ENCODE data around the gene SRP54.

Gene SRP54

DNA sequence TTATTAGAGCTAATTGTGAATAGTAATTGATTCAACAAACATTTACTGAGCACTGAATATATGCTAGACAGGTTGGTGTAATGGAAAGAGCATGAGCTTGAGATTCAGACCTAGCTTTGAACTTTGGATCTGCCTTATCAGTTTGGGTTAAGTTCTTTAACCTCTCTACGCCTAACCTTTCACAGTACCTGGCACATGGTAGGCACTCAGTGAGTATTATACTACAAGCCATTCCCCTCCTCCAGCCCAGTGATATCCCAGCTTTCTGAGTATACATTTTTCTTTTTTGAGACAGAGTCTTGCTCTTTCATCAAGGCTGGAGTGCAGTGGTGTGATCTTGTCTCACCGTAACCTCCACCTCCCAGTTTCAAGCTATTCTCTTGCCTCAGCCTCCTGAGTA, 95.3 kb downstream of the SRP54 start:
- TF ChIP-seq POLR2A (IDR thresholded peaks at IDR 0.05; ENCODE audit: extremely low read depth, insufficient read length): no peak
- TF ChIP-seq MYC (IDR thresholded peaks at IDR 0.05; ENCODE audit: low read depth, low read length): no peak
- TF ChIP-seq, protein P1, sequence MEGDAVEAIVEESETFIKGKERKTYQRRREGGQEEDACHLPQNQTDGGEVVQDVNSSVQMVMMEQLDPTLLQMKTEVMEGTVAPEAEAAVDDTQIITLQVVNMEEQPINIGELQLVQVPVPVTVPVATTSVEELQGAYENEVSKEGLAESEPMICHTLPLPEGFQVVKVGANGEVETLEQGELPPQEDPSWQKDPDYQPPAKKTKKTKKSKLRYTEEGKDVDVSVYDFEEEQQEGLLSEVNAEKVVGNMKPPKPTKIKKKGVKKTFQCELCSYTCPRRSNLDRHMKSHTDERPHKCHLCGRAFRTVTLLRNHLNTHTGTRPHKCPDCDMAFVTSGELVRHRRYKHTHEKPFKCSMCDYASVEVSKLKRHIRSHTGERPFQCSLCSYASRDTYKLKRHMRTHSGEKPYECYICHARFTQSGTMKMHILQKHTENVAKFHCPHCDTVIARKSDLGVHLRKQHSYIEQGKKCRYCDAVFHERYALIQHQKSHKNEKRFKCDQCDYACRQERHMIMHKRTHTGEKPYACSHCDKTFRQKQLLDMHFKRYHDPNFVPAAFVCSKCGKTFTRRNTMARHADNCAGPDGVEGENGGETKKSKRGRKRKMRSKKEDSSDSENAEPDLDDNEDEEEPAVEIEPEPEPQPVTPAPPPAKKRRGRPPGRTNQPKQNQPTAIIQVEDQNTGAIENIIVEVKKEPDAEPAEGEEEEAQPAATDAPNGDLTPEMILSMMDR (IDR thresholded peaks at IDR 0.05; ENCODE audit: low read depth, low read length): no peak
- TF ChIP-seq, protein P2, sequence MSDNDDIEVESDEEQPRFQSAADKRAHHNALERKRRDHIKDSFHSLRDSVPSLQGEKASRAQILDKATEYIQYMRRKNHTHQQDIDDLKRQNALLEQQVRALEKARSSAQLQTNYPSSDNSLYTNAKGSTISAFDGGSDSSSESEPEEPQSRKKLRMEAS (IDR thresholded peaks at IDR 0.05; ENCODE audit: low read depth, low read length): no peak
- H3K4me3 ChIP-seq (ENCODE audit: low read depth, low read length): no peak overlapping the region
- DNase-seq (ENCODE audit: low read depth): no peak
